HepG2 (cell line): Measurements from ENCODE around the gene VPS37B. TPM values are rescaled to one million over a fixed set of nuclear protein-coding genes. Genes with fewer than 3 reads are reported as not detected.

Source experiments
- CCDC6 ChIP-seq: sonication (generic); formaldehyde crosslinking; IDR thresholded peaks from 2 replicates; pipeline ENCODE4 v1.8.1; 2022; ENCODE audit warnings: mild to moderate bottlenecking, missing genetic modification reagents, moderate library complexity
- CHD4 ChIP-seq: fragments of 200-600 bp; sonication (generic); IDR thresholded peaks from 2 replicates; pipeline ENCODE4 v1.7.0; 2017; ENCODE audit warnings: mild to moderate bottlenecking, low read length, borderline replicate concordance
- FOXA1 ChIP-seq, 2 experiments: fragments of 450-650 bp in 1 of 2; sonication (generic) in 1 of 2; formaldehyde crosslinking in 1 of 2; IDR thresholded peaks; 2 replicates each; pipeline versions ENCODE4 v1.4.0 to v1.6.1; 2016 to 2020; ENCODE audit warnings: missing genetic modification reagents in 1 of 2
- HDAC2 ChIP-seq: sonication (generic); formaldehyde crosslinking; IDR thresholded peaks from 2 replicates; pipeline ENCODE4 v1.4.0; 2020; ENCODE audit warnings: missing genetic modification reagents
- HDAC6 ChIP-seq: fragments of 200-600 bp; sonication (generic); IDR thresholded peaks from 2 replicates; pipeline ENCODE4 v1.7.0; 2017; ENCODE audit warnings: mild to moderate bottlenecking, antibody characterized with exemption, low read length, low read depth
- HMG20B ChIP-seq: conservative IDR thresholded peaks from 2 replicates; pipeline ENCODE4 v1.6.1; 2016; ENCODE audit warnings: missing genetic modification reagents, missing compliant biosample characterization
- HOXA3 ChIP-seq: sonication (generic); formaldehyde crosslinking; IDR thresholded peaks from 2 replicates; pipeline ENCODE4 v1.5.0; 2020; ENCODE audit warnings: missing genetic modification reagents
- KDM6A ChIP-seq: IDR thresholded peaks from 2 replicates; pipeline ENCODE4 v1.6.1; 2016; ENCODE audit warnings: low read depth
- MED8 ChIP-seq: sonication (generic); formaldehyde crosslinking; IDR thresholded peaks from 2 replicates; pipeline ENCODE4 v1.8.1; 2023; ENCODE audit warnings: mild to moderate bottlenecking, missing genetic modification reagents; ENCODE audit not compliant: insufficient replicate concordance
- NFE2L2 ChIP-seq: fragments of 150-350 bp; IDR thresholded peaks from 2 replicates; pipeline ENCODE4 v1.6.1; 2014; ENCODE audit warnings: low read length
- PAWR ChIP-seq: sonication (generic); formaldehyde crosslinking; IDR thresholded peaks from 2 replicates; pipeline ENCODE4 v1.4.0; 2020; ENCODE audit warnings: missing genetic modification reagents, mild to moderate bottlenecking, borderline replicate concordance
- PCBP2 ChIP-seq: fragments of 200-400 bp; formaldehyde crosslinking; optimal IDR thresholded peaks from 2 replicates; pipeline ENCODE3; 2018; ENCODE audit warnings: low read length, low read depth; ENCODE audit not compliant: poor library complexity, severe bottlenecking
- SALL1 ChIP-seq: sonication (generic); formaldehyde crosslinking; IDR thresholded peaks from 2 replicates; pipeline ENCODE4 v1.8.0; 2022; ENCODE audit warnings: mild to moderate bottlenecking, missing genetic modification reagents
- ZBTB20 ChIP-seq: sonication (generic); formaldehyde crosslinking; IDR thresholded peaks from 2 replicates; pipeline ENCODE4 v1.8.1; 2023; ENCODE audit warnings: missing genetic modification reagents, low read depth, mild to moderate bottlenecking, borderline replicate concordance
- ZFYVE20 ChIP-seq: sonication (generic); formaldehyde crosslinking; IDR thresholded peaks from 2 replicates; pipeline ENCODE4 v1.8.0; 2023; ENCODE audit warnings: low read depth, mild to moderate bottlenecking, moderate library complexity, missing genetic modification reagents, borderline replicate concordance
- ZMYM4 ChIP-seq: sonication (generic); formaldehyde crosslinking; IDR thresholded peaks from 2 replicates; pipeline ENCODE4 v1.8.1; 2023; ENCODE audit warnings: mild to moderate bottlenecking, missing genetic modification reagents
- ZNF160 ChIP-seq: sonication (generic); formaldehyde crosslinking; IDR thresholded peaks from 2 replicates; pipeline ENCODE4 v1.8.0; 2022; ENCODE audit warnings: mild to moderate bottlenecking, inconsistent platforms, missing genetic modification reagents
- ZNF552 ChIP-seq: sonication (generic); formaldehyde crosslinking; IDR thresholded peaks from 2 replicates; pipeline ENCODE4 v1.9.0; 2022; ENCODE audit warnings: missing genetic modification reagents, mild to moderate bottlenecking, borderline replicate concordance
- ZNF605 ChIP-seq: sonication (generic); formaldehyde crosslinking; IDR thresholded peaks from 2 replicates; pipeline ENCODE4 v1.8.0; 2022; ENCODE audit warnings: mild to moderate bottlenecking, missing genetic modification reagents
- polyA plus RNA-seq, 8 experiments: library from polyadenylated mRNA; depleted of rRNA in 3 of 8; stranded (reverse) in 7 of 8; unstranded in 1 of 8; fragments of >200 nt; fragmentation: Illumina TruSeq in 4 of 8; extraction: Trizol in 4 of 8; gene quantifications; 2 replicates each; pipeline versions ENCODE4 v1.2.1 to v1.2.3, GENCODE V29; 2011 to 2016; ENCODE audit warnings: low read depth in 4 of 8, missing spikeins in 1 of 8, mixed read lengths in 1 of 8; ENCODE audit not compliant: insufficient read depth in 1 of 8
- total RNA-seq, 5 experiments: library from RNA; depleted of rRNA; stranded (reverse); fragments of >200 nt; fragmentation: Illumina TruSeq; extraction: Trizol; gene quantifications; 2 replicates each; pipeline ENCODE4 v1.2.3, GENCODE V29; 2016; ENCODE audit warnings: low read depth in 1 of 5
- TF ChIP-seq, protein P1 (sequence below): sonication (generic); formaldehyde crosslinking; IDR thresholded peaks from 2 replicates; pipeline ENCODE4 v1.8.0; 2022; ENCODE audit warnings: mild to moderate bottlenecking, missing genetic modification reagents, moderate library complexity
- TF ChIP-seq, protein P2 (sequence below): IDR thresholded peaks from 2 replicates; pipeline ENCODE4 v1.6.1; 2016; ENCODE audit warnings: mild to moderate bottlenecking
- TF ChIP-seq, protein P3 (sequence below): fragments of 450-650 bp; IDR thresholded peaks from 2 replicates; pipeline ENCODE4 v1.6.1; 2017
- TF ChIP-seq, protein P4 (sequence below): IDR thresholded peaks from 2 replicates; pipeline ENCODE4 v1.6.1; 2016; ENCODE audit warnings: low read depth, borderline replicate concordance
- TF ChIP-seq, protein P5 (sequence below): sonication (generic); formaldehyde crosslinking; IDR thresholded peaks from 2 replicates; pipeline ENCODE4 v1.8.0; 2022; ENCODE audit warnings: mild to moderate bottlenecking, missing genetic modification reagents, borderline replicate concordance

VPS37B gene
- total and polyA plus RNA-seq, 2 of the 13 experiments (the other 11 are each of a cell fraction or from before 2014, with no cell fraction given) = 4.6 to 5.3 TPM

DNA sequence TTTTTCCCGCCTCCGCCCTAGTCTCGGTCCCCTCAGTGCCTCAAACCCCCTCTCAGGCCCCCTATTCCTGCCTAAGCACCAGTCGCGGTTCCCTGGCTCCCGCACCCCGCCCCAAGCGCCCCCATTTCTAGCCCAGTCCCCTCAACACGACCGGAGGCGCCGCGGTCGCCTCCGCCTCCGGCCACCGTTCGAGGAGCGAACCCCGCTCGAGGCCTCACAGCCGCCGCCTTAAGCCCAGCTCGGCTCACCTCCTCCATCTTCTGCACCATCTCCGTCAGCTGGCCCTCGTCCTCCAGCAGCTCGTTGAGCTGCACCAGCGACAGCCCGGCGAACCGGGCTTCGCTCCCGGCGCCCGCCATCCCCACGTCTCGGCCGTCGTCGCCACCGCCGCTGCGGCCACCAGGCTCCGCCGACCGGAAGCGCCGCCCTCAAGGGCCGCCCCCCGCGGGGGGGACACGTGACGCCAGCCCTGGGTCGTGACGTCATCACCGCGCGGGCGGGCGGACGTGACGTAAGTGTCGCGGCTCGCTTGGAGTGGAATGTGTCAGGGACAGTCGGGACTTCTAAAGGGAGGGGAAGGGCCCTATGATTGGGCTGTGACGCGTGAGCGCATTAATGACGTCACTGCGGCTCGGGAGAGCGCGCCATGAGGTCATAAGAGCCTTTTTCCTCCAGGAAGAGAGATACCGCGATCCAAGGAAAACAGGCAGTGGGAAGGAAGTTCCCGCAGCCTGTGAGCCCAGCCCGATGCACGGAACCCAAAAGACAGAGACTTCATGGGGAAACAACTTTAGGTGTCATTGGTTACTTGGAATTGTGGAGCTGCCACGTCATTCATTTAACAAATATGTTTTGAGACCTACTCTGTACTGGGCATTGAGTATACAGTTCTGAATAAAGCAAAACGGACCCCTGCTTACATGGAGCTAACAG lies at the start of gene VPS37B (continued):
- TF ChIP-seq NFE2L2 (no peak), CCDC6 (CRISPR knock-in tag) (peak; percentile 57; the same call in 1 of the 2 replicates), ZNF160 (CRISPR knock-in tag) (no peak), HDAC6 (no peak), FOXA1 (IDR thresholded peaks at IDR 0.05) (no peak), FOXA1 (CRISPR knock-in tag; IDR thresholded peaks at IDR 0.05) (no peak), HMG20B (CRISPR knock-in tag) (no peak), ZMYM4 (no peak), ZNF605 (no peak), ZNF552 (no peak), HOXA3 (peak; percentile 100), KDM6A (CRISPR knock-in tag) (no peak), CHD4 (peak; percentile 89), MED8 (CRISPR knock-in tag) (no peak), PAWR (CRISPR knock-in tag) (no peak), SALL1 (CRISPR knock-in tag) (peak; percentile 61; the same call in 1 of the 2 replicates), HDAC2 (CRISPR knock-in tag) (peak; percentile 39; the same call in 1 of the 2 replicates), ZBTB20 (CRISPR knock-in tag) (0 out of 2 replicates have a peak, but pooled peaks have one; percentile 22), ZFYVE20 (CRISPR knock-in tag) (0 out of 2 replicates have a peak, but pooled peaks have one; percentile 38), PCBP2 (no peak)
- TF ChIP-seq, protein P1, sequence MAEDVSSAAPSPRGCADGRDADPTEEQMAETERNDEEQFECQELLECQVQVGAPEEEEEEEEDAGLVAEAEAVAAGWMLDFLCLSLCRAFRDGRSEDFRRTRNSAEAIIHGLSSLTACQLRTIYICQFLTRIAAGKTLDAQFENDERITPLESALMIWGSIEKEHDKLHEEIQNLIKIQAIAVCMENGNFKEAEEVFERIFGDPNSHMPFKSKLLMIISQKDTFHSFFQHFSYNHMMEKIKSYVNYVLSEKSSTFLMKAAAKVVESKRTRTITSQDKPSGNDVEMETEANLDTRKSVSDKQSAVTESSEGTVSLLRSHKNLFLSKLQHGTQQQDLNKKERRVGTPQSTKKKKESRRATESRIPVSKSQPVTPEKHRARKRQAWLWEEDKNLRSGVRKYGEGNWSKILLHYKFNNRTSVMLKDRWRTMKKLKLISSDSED = no peak
- TF ChIP-seq, protein P2, sequence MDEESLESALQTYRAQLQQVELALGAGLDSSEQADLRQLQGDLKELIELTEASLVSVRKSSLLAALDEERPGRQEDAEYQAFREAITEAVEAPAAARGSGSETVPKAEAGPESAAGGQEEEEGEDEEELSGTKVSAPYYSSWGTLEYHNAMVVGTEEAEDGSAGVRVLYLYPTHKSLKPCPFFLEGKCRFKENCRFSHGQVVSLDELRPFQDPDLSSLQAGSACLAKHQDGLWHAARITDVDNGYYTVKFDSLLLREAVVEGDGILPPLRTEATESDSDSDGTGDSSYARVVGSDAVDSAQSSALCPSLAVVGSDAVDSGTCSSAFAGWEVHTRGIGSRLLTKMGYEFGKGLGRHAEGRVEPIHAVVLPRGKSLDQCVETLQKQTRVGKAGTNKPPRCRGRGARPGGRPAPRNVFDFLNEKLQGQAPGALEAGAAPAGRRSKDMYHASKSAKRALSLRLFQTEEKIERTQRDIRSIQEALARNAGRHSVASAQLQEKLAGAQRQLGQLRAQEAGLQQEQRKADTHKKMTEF = no peak
- TF ChIP-seq, protein P3, sequence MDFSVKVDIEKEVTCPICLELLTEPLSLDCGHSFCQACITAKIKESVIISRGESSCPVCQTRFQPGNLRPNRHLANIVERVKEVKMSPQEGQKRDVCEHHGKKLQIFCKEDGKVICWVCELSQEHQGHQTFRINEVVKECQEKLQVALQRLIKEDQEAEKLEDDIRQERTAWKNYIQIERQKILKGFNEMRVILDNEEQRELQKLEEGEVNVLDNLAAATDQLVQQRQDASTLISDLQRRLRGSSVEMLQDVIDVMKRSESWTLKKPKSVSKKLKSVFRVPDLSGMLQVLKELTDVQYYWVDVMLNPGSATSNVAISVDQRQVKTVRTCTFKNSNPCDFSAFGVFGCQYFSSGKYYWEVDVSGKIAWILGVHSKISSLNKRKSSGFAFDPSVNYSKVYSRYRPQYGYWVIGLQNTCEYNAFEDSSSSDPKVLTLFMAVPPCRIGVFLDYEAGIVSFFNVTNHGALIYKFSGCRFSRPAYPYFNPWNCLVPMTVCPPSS = no peak
- TF ChIP-seq, protein P4, sequence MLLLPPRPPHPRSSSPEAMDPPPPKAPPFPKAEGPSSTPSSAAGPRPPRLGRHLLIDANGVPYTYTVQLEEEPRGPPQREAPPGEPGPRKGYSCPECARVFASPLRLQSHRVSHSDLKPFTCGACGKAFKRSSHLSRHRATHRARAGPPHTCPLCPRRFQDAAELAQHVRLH (CRISPR knock-in tag) = no peak
- TF ChIP-seq, protein P5, sequence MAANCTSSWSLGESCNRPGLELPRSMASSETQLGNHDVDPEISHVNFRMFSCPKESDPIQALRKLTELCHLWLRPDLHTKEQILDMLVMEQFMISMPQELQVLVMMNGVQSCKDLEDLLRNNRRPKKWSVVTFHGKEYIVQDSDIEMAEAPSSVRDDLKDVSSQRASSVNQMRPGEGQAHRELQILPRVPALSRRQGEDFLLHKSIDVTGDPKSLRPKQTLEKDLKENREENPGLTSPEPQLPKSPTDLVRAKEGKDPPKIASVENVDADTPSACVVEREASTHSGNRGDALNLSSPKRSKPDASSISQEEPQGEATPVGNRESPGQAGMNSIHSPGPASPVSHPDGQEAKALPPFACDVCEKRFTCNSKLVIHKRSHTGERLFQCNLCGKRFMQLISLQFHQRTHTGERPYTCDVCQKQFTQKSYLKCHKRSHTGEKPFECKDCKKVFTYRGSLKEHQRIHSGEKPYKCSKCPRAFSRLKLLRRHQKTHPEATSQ (CRISPR knock-in tag) = no peak
